Right cardiac atrium (tissue), 5 donors: ENCODE data around the gene NUPR1. TPM values are rescaled to one million over a fixed set of nuclear protein-coding genes. Genes with fewer than 3 reads are reported as not detected.
"Not testable (repeated sequence)": the region's sequence is repeated elsewhere in the genome, so short reads cannot be mapped to it uniquely, and the experiment has no call there.

Experiments
- ATAC-seq, 2 donors: fragments of 200-7000 bp; cut with Tn5 transposase; one replicate each; pipeline versions ENCODE4 v1.8.0 to v1.9.1; 2020; ENCODE audit warnings: moderate library complexity in 2 of 2, mild to moderate bottlenecking in 1 of 2
- DNase-seq, 3 donors: peaks; one replicate each; pipeline ENCODE4 v3.0.0-alpha.2; 2020
- H3K27ac ChIP-seq: one replicate; pipeline ENCODE4 v1.5.1; 2013; ENCODE audit warnings: mild to moderate bottlenecking, low read length, control low read depth, moderate library complexity
- H3K27me3 ChIP-seq: one replicate; pipeline ENCODE4 v1.6.1; 2013; ENCODE audit not compliant: control insufficient read depth, insufficient read depth
- H3K4me1 ChIP-seq: one replicate; pipeline ENCODE4 v1.6.1; 2013; ENCODE audit warnings: low read length; ENCODE audit not compliant: control insufficient read depth, insufficient read depth
- H3K4me3 ChIP-seq: one replicate; pipeline ENCODE4 v1.5.1; 2013; ENCODE audit warnings: low read length, control low read depth
- H3K9me3 ChIP-seq: one replicate; pipeline ENCODE4 v1.6.1; 2013; ENCODE audit warnings: low read length; ENCODE audit not compliant: control insufficient read depth
- WGBS: extraction: QIAGEN DNeasy Blood & Tissue Kit; methylation state at CpG from one replicate; pipeline ENCODE4 v1.1.7; 2013; 5-methylcytosine and 5-hydroxymethylcytosine counted together
- intact Hi-C, 4 donors: fragments of 100-400 bp; cut with DNase I; formaldehyde crosslinking; loops; one replicate each; pipeline versions ENCODE4 v1.11.0 to v1.14.0; 2022 to 2023
- polyA plus RNA-seq: library from polyadenylated mRNA; stranded (reverse); fragments of 200-250 nt; gene quantifications from one replicate; pipeline ENCODE4 v1.2.3, GENCODE V29; 2013
- total RNA-seq, 4 donors: library from RNA; stranded (reverse); fragmentation: NEBNext Ultra II Directional; extraction: Animal tissue kit (Norgen Biotek cat#: 25700); gene quantifications; one replicate each; pipeline ENCODE4 v1.2.1, GENCODE V29; 2021
- donor health status: healthy with polysubstance abuse.
- donor health status: DM: no; HTN: yes; CAD: no.
- donor health status: DM: no; HTN: no; CAD: no.
- donor health status: DM: no; HTN: yes; CAD: no; lungs with severe emphysema.
- donor health status: DM: yes; HTN: yes; CAD: no.

The NUPR1 gene
- total and polyA plus RNA-seq, 5 donors: 63.7 to 106 (median 67.9) TPM

DNA sequence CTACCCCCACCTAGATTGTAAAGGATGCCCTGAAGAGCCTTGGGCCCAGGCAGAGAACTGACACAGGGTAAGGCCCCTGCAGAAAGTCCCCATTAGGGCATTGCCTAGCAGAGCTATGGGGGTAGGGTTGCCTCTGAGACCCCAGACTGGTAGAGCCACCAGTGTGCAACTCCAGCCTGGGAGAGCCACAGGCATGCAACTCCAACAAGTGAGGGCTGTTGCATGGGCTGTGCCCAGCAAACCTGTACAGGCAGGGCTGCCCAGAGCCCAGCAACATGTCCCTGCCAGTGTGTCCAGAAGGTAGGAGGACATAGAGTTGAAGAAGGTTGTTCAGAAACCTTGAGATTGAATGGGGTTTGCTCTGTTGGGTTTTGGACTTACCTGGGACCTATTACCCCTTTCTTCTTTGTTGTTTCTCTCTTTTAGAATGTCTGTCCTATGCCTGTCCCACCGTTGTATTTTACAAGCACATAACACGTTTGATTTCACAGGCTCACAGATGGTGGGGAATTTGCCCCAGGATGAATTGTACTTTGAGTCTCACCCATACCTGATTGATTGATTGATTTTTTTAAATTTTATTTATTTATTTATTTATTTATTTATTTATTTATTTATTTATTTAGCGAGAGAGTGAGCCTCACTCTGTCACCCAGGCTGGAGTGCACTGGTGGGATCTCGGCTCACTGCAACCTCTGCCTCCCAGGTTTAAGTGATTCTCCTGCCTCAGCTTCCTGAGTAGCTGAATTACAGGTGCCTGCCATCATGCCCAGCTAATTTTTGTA is 31.4 kb upstream of the NUPR1 start:
- DNase-seq (no peak), ATAC-seq (no peak)
- H3K9me3 ChIP-seq: no peaks in the 10 kb centered on the region
- intact Hi-C loops: no loop called here
- peaks cover 14% of the 10 kb centered on the region for H3K4me1 ChIP-seq
- 98% methylated on average over 4 of the region's 4 CpGs for WGBS
- no peaks in the 10 kb centered on the region for H3K27me3 ChIP-seq
- H3K27ac ChIP-seq: no peak overlapping the region
- no peak overlapping the region for H3K4me3 ChIP-seq

DNA sequence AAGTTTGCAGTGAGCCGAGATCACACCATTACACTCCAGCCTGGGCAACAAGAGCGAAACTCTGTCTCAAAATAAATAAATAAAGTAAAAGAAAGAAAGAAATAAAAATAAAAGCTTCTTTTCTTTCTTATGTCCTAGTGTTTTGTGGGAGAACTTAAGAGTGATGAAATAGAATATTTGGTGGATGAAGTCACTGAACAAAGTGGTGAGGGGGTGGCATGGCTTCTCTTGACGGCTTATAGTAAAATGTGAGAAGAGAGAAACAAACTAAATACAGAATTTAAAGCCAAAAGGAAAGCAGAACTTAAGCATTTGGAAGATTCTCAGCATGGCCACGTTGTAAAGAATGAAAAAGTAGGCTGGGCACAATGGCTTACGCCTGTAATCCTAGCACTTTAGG is 30.2 kb upstream of the NUPR1 start:
- H3K4me1 ChIP-seq: peaks cover 11% of the 10 kb centered on the region
- no peak overlapping the region for H3K4me3 ChIP-seq
- 88% methylated on average over 5 of the region's 5 CpGs for WGBS
- H3K27me3 ChIP-seq: no peaks in the 10 kb centered on the region
- DNase-seq (no peak), ATAC-seq (no peak)
- no peaks in the 10 kb centered on the region for H3K9me3 ChIP-seq
- intact Hi-C loops: no loop called here
- no peak overlapping the region for H3K27ac ChIP-seq

DNA sequence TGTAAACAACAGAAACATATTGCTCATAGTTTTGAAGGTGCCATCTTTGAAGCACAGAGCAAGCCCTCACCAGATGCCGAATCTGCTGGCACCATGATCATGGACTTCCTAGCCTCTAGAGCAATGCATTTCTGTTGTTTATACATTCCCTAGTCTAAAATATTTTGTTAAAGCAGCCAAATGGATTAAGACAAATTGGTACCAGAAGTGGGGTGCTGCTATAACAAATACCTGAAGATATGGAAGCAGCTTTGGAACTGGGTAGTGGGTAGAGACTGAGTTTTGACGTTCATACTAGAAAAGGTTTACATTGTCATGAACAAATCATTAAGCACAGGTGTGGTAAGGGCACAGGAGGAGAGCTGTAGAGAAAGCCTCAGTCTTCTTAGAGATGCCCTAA is 28.5 kb upstream of the NUPR1 start:
- WGBS: 100% methylated on average over 2 of the region's 2 CpGs
- Histone ChIP-seq H3K27me3 (no peaks in the 10 kb centered on the region), H3K9me3 (no peaks in the 10 kb centered on the region), H3K27ac (no peak overlapping the region), H3K4me3 (no peak overlapping the region), H3K4me1 (no peaks in the 10 kb centered on the region)
- intact Hi-C loops: no loop called here
- ATAC-seq: no peak
- no peak for DNase-seq

DNA sequence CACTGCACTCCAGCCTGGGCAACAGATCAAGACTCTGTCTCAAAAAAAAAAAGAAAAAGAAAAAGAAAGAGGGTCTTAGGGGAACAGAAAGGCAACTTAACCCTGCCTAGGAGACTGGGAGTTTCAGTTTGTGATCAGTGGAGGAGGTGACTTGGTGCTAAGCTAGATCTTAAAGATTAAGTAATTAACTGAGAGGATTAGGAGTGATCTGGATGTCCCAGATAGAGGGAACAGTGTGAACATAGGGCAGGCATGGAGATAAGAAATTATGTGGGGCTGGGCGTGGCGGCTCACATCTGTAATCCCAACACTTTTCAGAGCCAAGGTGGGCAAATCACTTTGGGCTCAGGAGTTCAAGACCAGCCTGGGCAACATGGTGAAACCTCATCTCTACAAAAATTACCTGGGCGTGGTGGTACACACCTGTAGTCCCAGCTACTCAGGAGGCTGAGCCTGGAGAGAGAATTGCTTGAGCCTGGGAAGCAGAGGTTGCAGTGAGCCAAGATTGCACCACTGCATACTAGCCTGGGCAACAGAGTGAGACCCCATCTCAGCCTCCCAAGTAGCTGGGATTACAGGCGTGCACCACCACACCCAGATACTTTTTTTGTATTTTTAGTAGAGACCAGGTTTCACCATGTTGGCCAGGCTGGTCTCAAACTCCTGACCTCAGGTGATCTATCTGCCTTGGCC is 27.6 kb upstream of the NUPR1 start:
- 97% methylated on average over 4 of the region's 4 CpGs for WGBS
- ATAC-seq, H3K4me3 ChIP-seq, H3K27ac ChIP-seq, H3K27me3 ChIP-seq, intact Hi-C loops, H3K9me3 ChIP-seq, DNase-seq, H3K4me1 ChIP-seq: not testable (repeated sequence)

GRCh38 chr16:28563218-28563617 is 24.4 kb upstream of the NUPR1 start:
- intact Hi-C loops: no loop called here
- ATAC-seq: no peak
- Histone ChIP-seq H3K4me1 (peaks cover 6% of the 10 kb centered on the region), H3K27me3 (no peaks in the 10 kb centered on the region), H3K4me3 (no peak overlapping the region), H3K9me3 (no peaks in the 10 kb centered on the region), H3K27ac (no peak overlapping the region)
- WGBS: 91% methylated on average over 6 of the region's 6 CpGs
- DNase-seq: no peak

DNA sequence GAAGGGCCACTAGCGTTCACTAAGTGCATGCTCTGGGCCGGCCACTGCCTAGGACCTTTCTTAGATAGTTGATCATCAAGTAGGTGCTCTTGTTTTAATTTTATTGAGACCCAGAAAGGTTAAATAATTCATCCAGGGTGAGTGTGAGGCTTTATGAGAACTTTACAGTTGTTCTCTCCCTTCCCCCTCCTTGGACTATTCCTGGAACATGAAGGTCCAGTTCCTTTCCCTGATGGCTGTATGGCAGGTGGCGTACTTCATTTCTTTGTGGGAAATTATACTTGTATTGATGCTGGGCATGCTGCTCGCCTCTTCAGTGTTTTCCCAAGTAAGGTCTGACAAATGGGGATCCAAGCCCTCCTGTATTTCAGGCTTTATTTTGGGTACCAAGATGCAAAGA is 23.4 kb upstream of the NUPR1 start:
- no peak overlapping the region for H3K4me3 ChIP-seq
- peaks cover 6% of the 10 kb centered on the region for H3K4me1 ChIP-seq
- H3K9me3 ChIP-seq: no peaks in the 10 kb centered on the region
- intact Hi-C loops: no loop called here
- H3K27me3 ChIP-seq: no peaks in the 10 kb centered on the region
- DNase-seq (no peak), ATAC-seq (no peak)
- WGBS: 93% methylated on average over 4 of the region's 4 CpGs
- peak overlapping the region; percentile 5 for H3K27ac ChIP-seq

GRCh38 chr16:28561557-28562187 is 22.9 kb upstream of the NUPR1 start:
- ATAC-seq: peak in 1 of 2 donors; percentile 71

DNA sequence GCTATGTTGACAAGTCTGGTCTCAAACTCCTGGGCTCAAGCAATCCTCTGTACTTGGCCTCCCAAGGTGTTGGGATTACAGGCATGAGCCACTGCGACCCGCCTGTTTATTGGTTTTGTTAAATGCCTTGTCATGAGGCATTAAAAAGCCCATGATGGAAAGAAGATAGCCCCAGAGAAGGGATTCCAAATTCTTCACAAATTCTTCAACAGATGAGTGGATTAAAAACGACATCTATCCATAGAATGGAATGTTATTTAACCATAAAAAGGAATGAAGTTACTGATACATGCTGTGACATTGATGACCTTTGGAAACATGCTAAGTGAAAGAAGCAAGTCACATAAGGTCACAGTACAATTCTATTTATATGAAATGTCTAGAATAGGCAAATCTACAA is 19.7 kb upstream of the NUPR1 start:
- intact Hi-C loops: no loop called here
- WGBS: 76% methylated on average over 3 of the region's 3 CpGs
- Histone ChIP-seq H3K9me3 (no peaks in the 10 kb centered on the region), H3K27me3 (no peaks in the 10 kb centered on the region), H3K4me1 (peaks cover 8% of the 10 kb centered on the region), H3K4me3 (no peak overlapping the region), H3K27ac (no peak overlapping the region)
- no peak for DNase-seq
- no peak for ATAC-seq

More at GRCh38 chr16:28561557-28562187, 22.9 kb upstream of the NUPR1 start:
- 53% methylated on average over 7 of the region's 7 CpGs for WGBS
- no peak for DNase-seq
- no peaks in the 10 kb centered on the region for H3K27me3 ChIP-seq
- no peaks in the 10 kb centered on the region for H3K9me3 ChIP-seq
- peaks cover 6% of the 10 kb centered on the region for H3K4me1 ChIP-seq
- intact Hi-C loops: no loop called here
- no peak overlapping the region for H3K4me3 ChIP-seq
- peak overlapping the region; percentile 5 for H3K27ac ChIP-seq

DNA sequence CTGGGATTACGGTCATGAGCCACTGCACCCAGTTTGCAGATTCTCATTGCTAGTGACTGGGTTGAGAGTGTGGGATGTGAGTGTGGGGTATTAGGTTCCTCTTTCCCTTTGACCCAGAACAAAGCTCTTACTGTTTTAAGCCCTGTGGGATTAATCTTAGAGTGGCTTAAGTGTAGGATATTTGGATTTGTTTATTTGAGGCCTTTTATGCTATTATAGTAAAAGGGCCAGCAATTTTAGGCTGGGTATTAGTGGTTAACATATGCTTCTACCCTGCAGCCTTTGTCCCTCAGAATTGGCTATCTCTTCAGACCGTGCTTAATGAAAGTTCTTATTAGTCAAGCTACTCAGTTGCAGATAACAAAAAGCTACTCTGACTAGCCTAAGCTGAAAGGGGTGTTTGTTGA is 18.1 kb upstream of the NUPR1 start:
- DNase-seq (no peak), ATAC-seq (no peak)
- intact Hi-C loops: no loop called here
- peaks cover 6% of the 10 kb centered on the region for H3K4me1 ChIP-seq
- no peaks in the 10 kb centered on the region for H3K9me3 ChIP-seq
- H3K27ac ChIP-seq: no peak overlapping the region
- WGBS: 75% methylated on average over 2 of the region's 2 CpGs
- H3K27me3 ChIP-seq: no peaks in the 10 kb centered on the region
- no peak overlapping the region for H3K4me3 ChIP-seq

GRCh38 chr16:28555561-28555960 is 16.8 kb upstream of the NUPR1 start:
- 82% methylated on average over 2 of the region's 2 CpGs for WGBS
- ATAC-seq (no peak), DNase-seq (no peak)
- H3K4me3 ChIP-seq: no peak overlapping the region
- H3K27ac ChIP-seq: no peak overlapping the region
- H3K9me3 ChIP-seq: no peaks in the 10 kb centered on the region
- H3K27me3 ChIP-seq: no peaks in the 10 kb centered on the region
- H3K4me1 ChIP-seq: peaks cover 2% of the 10 kb centered on the region
- intact Hi-C loops: no loop called here
